Measurements from ENCODE around the gene MCF2L2. TPM values are rescaled to one million over a fixed set of nuclear protein-coding genes. Genes with fewer than 3 reads are reported as not detected.
"Not testable (repeated sequence)": the region's sequence is repeated elsewhere in the genome, so short reads cannot be mapped to it uniquely, and the experiment has no call there.

The MCF2L2 gene
- total and polyA plus RNA-seq, 7 experiments from 2014 or later, result 0.15 to 4.3 (median 0.47) TPM; not detected in 1

GRCh38 chr3:183180784-183181295, 247.6 kb downstream of the MCF2L2 start:
- DNase-seq, result no peak
- no peak overlapping the region for H3K27ac Mint-ChIP-seq
- POLR2A ChIA-PET, result no interaction called here
- H3K27me3 Mint-ChIP-seq, result peaks cover 23 to 43% (median 35%) of the 10 kb centered on the region in 5 donors
- ATAC-seq, result no peak
- Histone ChIP-seq H3K27me3 (ENCODE audit: control insufficient read depth in 2 of 2, insufficient read depth in 2 of 2, low read length in 2 of 2) (peaks cover 0 to 3% of the 10 kb centered on the region in 2 donors), H3K4me1 (ENCODE audit: control insufficient read depth in 2 of 2, insufficient read depth in 2 of 2, low read length in 2 of 2) (no peaks in the 10 kb centered on the region), H3K4me3 (ENCODE audit: low read length) (no peak overlapping the region), H3K9me3 (ENCODE audit: control insufficient read depth in 2 of 3, low read length in 3 of 3) (no peaks in the 10 kb centered on the region), H3K27ac (ENCODE audit: low read depth, low read length) (no peak overlapping the region), H3K36me3 (ENCODE audit: control insufficient read depth in 2 of 3, insufficient read depth in 3 of 3, low read length in 3 of 3) (no peaks in the 10 kb centered on the region)
- peak overlapping the region in 4 of 10 donors; percentile 27 to 77 (median 70) for H3K4me3 Mint-ChIP-seq
- peaks cover 5 to 22% (median 8%) of the 10 kb centered on the region in 7 donors for H3K4me1 Mint-ChIP-seq
- no peaks in the 10 kb centered on the region for H3K36me3 Mint-ChIP-seq
- no peaks in the 10 kb centered on the region for H3K9me3 Mint-ChIP-seq
- intact Hi-C loops (cut with micrococcal nuclease), result loop anchor here in 1 of 2 donors (5.0 kb wide), 1 partner anchor 71 kb away; the partner anchor contains the start of gene B3GNT5
- CTCF ChIA-PET, result no interaction called here

GRCh38 chr3:183180110-183180783, 248.2 kb downstream of the MCF2L2 start:
- DNase-seq, result no peak
- Histone ChIP-seq H3K27ac (ENCODE audit: low read depth, low read length) (no peak overlapping the region), H3K4me3 (ENCODE audit: low read length) (no peak overlapping the region), H3K9me3 (ENCODE audit: control insufficient read depth in 2 of 3, low read length in 3 of 3) (no peaks in the 10 kb centered on the region), H3K4me1 (ENCODE audit: control insufficient read depth in 2 of 2, insufficient read depth in 2 of 2, low read length in 2 of 2) (no peaks in the 10 kb centered on the region), H3K27me3 (ENCODE audit: control insufficient read depth in 2 of 2, insufficient read depth in 2 of 2, low read length in 2 of 2) (peaks cover 0 to 3% of the 10 kb centered on the region in 2 donors), H3K36me3 (ENCODE audit: control insufficient read depth in 2 of 3, insufficient read depth in 3 of 3, low read length in 3 of 3) (no peaks in the 10 kb centered on the region)
- Mint-ChIP-seq H3K36me3 (no peaks in the 10 kb centered on the region), H3K4me3 (peak overlapping the region; percentile 27 to 85 (median 72)), H3K27ac (no peak overlapping the region), H3K9me3 (no peaks in the 10 kb centered on the region), H3K27me3 (peaks cover 28 to 49% (median 41%) of the 10 kb centered on the region in 5 donors), H3K4me1 (peaks cover 5 to 17% (median 8%) of the 10 kb centered on the region in 7 donors)
- ChIA-PET POLR2A (interaction anchor here (0.7 kb wide), 1 partner anchor 148 kb away, joined by 3 read pairs; no protein-coding TSS in a partner anchor), CTCF (no interaction called here)
- ATAC-seq, result no peak
- intact Hi-C loops (cut with micrococcal nuclease), result loop anchor here in 1 of 2 donors (5.0 kb wide), 1 partner anchor 72 kb away; the partner anchor contains the start of gene B3GNT5

GRCh38 chr3:183179550-183179908, 248.9 kb downstream of the MCF2L2 start:
- POLR2A ChIA-PET, result interaction anchor here (0.5 to 0.7 kb wide), 3 partner anchors 17 to 149 kb away, joined by 3 to 4 read pairs (median 3); partner anchors contain the start of gene LAMP3
- not testable (repeated sequence) for DNase-seq; H3K27me3 ChIP-seq (ENCODE audit: control insufficient read depth in 2 of 2, insufficient read depth in 2 of 2, low read length in 2 of 2); H3K4me1 ChIP-seq (ENCODE audit: control insufficient read depth in 2 of 2, insufficient read depth in 2 of 2, low read length in 2 of 2); H3K27ac Mint-ChIP-seq; H3K36me3 ChIP-seq (ENCODE audit: control insufficient read depth in 2 of 3, insufficient read depth in 3 of 3, low read length in 3 of 3); H3K9me3 ChIP-seq (ENCODE audit: control insufficient read depth in 2 of 3, low read length in 3 of 3); H3K9me3 Mint-ChIP-seq; H3K36me3 Mint-ChIP-seq; H3K27ac ChIP-seq (ENCODE audit: low read depth, low read length)
- CTCF ChIA-PET, result interaction anchor here (1.1 to 1.7 kb wide), 2 partner anchors 57 to 587 kb away, joined by 3 to 6 read pairs; no protein-coding TSS in a partner anchor
- peak; percentile 23 for ATAC-seq
- Mint-ChIP-seq H3K4me3 (peak overlapping the region; percentile 63 to 85 (median 75)), H3K4me1 (peaks cover 5 to 15% (median 8%) of the 10 kb centered on the region in 7 donors), H3K27me3 (peaks cover 28 to 55% (median 46%) of the 10 kb centered on the region in 5 donors)
- H3K4me3 ChIP-seq (ENCODE audit: low read length), result peak overlapping the region; percentile 46
- intact Hi-C loops (cut with micrococcal nuclease), result loop anchor here (1.0 to 2.0 kb wide), 2 partner anchors 17 to 57 kb away; partner anchors contain the start of gene LAMP3 (in 1 of the 2)

- ATAC-seq (peak; percentile 67), DNase-seq (peak in 7 of 9 donors; percentile 22 to 61 (median 31))
- Mint-ChIP-seq H3K4me3 (peak overlapping the region; percentile 63 to 85 (median 78)), H3K9me3 (no peaks in the 10 kb centered on the region), H3K27ac (no peak overlapping the region), H3K36me3 (no peaks in the 10 kb centered on the region), H3K4me1 (peaks cover 5 to 15% (median 8%) of the 10 kb centered on the region in 7 donors), H3K27me3 (peaks cover 28 to 55% (median 46%) of the 10 kb centered on the region in 5 donors)
- POLR2A ChIA-PET, result interaction anchor here (0.5 to 1.0 kb wide), 4 partner anchors 17 to 150 kb away, joined by 3 to 4 read pairs (median 3); partner anchors contain the start of gene LAMP3
- no peaks in the 10 kb centered on the region for H3K9me3 ChIP-seq (ENCODE audit: control insufficient read depth in 2 of 3, low read length in 3 of 3)
- H3K4me3 ChIP-seq (ENCODE audit: low read length), result peak overlapping the region; percentile 46
- intact Hi-C loops (cut with micrococcal nuclease), result loop anchor here (1.0 to 2.0 kb wide), 2 partner anchors 17 to 56 kb away; partner anchors contain the start of gene LAMP3 (in 1 of the 2)
- H3K27ac ChIP-seq (ENCODE audit: low read depth, low read length), result no peak overlapping the region
- H3K4me1 ChIP-seq (ENCODE audit: control insufficient read depth in 2 of 2, insufficient read depth in 2 of 2, low read length in 2 of 2), result no peaks in the 10 kb centered on the region
- peaks cover 0 to 3% of the 10 kb centered on the region in 2 donors for H3K27me3 ChIP-seq (ENCODE audit: control insufficient read depth in 2 of 2, insufficient read depth in 2 of 2, low read length in 2 of 2)
- CTCF ChIA-PET, result interaction anchor here (1.1 to 1.7 kb wide), 2 partner anchors 57 to 588 kb away, joined by 3 to 6 read pairs; no protein-coding TSS in a partner anchor
- no peaks in the 10 kb centered on the region for H3K36me3 ChIP-seq (ENCODE audit: control insufficient read depth in 2 of 3, insufficient read depth in 3 of 3, low read length in 3 of 3)
Observed at GRCh38 chr3:183178833-183179549, 249.4 kb downstream of the MCF2L2 start.

- intact Hi-C loops (cut with micrococcal nuclease), result loop anchor here in 1 of 2 donors (2.0 kb wide), 1 partner anchor 56 kb away; no protein-coding TSS in a partner anchor
- peaks cover 0 to 3% of the 10 kb centered on the region in 2 donors for H3K27me3 ChIP-seq (ENCODE audit: control insufficient read depth in 2 of 2, insufficient read depth in 2 of 2, low read length in 2 of 2)
- no peak for ATAC-seq
Observed at GRCh38 chr3:183178512-183178832, 249.9 kb downstream of the MCF2L2 start.

GRCh38 chr3:183172051-183172639, 256.3 kb downstream of the MCF2L2 start:
- Mint-ChIP-seq H3K27ac (no peak overlapping the region), H3K9me3 (peaks cover 0 to 2% (median 0%) of the 10 kb centered on the region in 11 donors), H3K4me1 (no peaks in the 10 kb centered on the region), H3K4me3 (no peak overlapping the region), H3K27me3 (peaks cover 14 to 41% (median 24%) of the 10 kb centered on the region in 5 donors), H3K36me3 (no peaks in the 10 kb centered on the region)
- no peaks in the 10 kb centered on the region for H3K4me1 ChIP-seq (ENCODE audit: control insufficient read depth in 2 of 2, insufficient read depth in 2 of 2, low read length in 2 of 2)
- H3K36me3 ChIP-seq (ENCODE audit: control insufficient read depth in 2 of 3, insufficient read depth in 3 of 3, low read length in 3 of 3), result no peaks in the 10 kb centered on the region
- no peaks in the 10 kb centered on the region for H3K9me3 ChIP-seq (ENCODE audit: control insufficient read depth in 2 of 3, low read length in 3 of 3)
- intact Hi-C loops (cut with micrococcal nuclease), result no loop called here
- no peak for ATAC-seq
- no peak for DNase-seq
- H3K27me3 ChIP-seq (ENCODE audit: control insufficient read depth in 2 of 2, insufficient read depth in 2 of 2, low read length in 2 of 2), result peaks cover 0 to 3% of the 10 kb centered on the region in 2 donors
- POLR2A ChIA-PET, result no interaction called here
- H3K4me3 ChIP-seq (ENCODE audit: low read length), result no peak overlapping the region
- no peak overlapping the region for H3K27ac ChIP-seq (ENCODE audit: low read depth, low read length)
- CTCF ChIA-PET, result no interaction called here

More at GRCh38 chr3:183178512-183178832, 249.9 kb downstream of the MCF2L2 start:
- Histone ChIP-seq H3K4me3 (ENCODE audit: low read length) (peak overlapping the region; percentile 46), H3K9me3 (ENCODE audit: control insufficient read depth in 2 of 3, low read length in 3 of 3) (no peaks in the 10 kb centered on the region), H3K36me3 (ENCODE audit: control insufficient read depth in 2 of 3, insufficient read depth in 3 of 3, low read length in 3 of 3) (no peaks in the 10 kb centered on the region), H3K27ac (ENCODE audit: low read depth, low read length) (no peak overlapping the region), H3K4me1 (ENCODE audit: control insufficient read depth in 2 of 2, insufficient read depth in 2 of 2, low read length in 2 of 2) (no peaks in the 10 kb centered on the region)
- H3K27ac Mint-ChIP-seq, result no peak overlapping the region
- H3K27me3 Mint-ChIP-seq, result peaks cover 28 to 55% (median 49%) of the 10 kb centered on the region in 5 donors
- no peaks in the 10 kb centered on the region for H3K9me3 Mint-ChIP-seq
- H3K4me3 Mint-ChIP-seq, result peak overlapping the region; percentile 52 to 82 (median 78)
- no peaks in the 10 kb centered on the region for H3K36me3 Mint-ChIP-seq
- DNase-seq, result no peak
- POLR2A ChIA-PET, result interaction anchor here (1.0 kb wide), 1 partner anchor 19 kb away, joined by 3 read pairs; no protein-coding TSS in a partner anchor
- H3K4me1 Mint-ChIP-seq, result peaks cover 5 to 15% (median 8%) of the 10 kb centered on the region in 7 donors
- CTCF ChIA-PET, result interaction anchor here (1.1 to 1.7 kb wide), 2 partner anchors 56 to 588 kb away, joined by 3 to 6 read pairs; no protein-coding TSS in a partner anchor
